Neural cell (in vitro differentiated cells): Measurements from ENCODE around the gene TSEN2. TPM values are rescaled to one million over a fixed set of nuclear protein-coding genes. Genes with fewer than 3 reads are reported as not detected.

Experiments
- H2AFZ ChIP-seq: fragments of 200-600, 300-800 bp; sonication (generic), shearing (Covaris generic); 2 replicates; pipeline ENCODE4 v1.6.0; 2014; ENCODE audit warnings: low read depth, mild to moderate bottlenecking, antibody characterized with exemption, low read length, moderate library complexity
- H3F3A ChIP-seq: fragments of 200-600 bp; shearing (Covaris generic); 2 replicates; pipeline ENCODE4 v1.6.1; 2016; ENCODE audit warnings: mild to moderate bottlenecking, moderate library complexity, mixed read lengths, antibody characterized with exemption, low read length; ENCODE audit not compliant: insufficient read depth, poor library complexity, severe bottlenecking
- H3K27ac ChIP-seq: fragments of 200-600, 300-800 bp; sonication (generic), shearing (Covaris generic); 2 replicates; pipeline ENCODE4 v1.5.1; 2014; ENCODE audit warnings: mild to moderate bottlenecking, low read length, moderate library complexity
- H3K27me3 ChIP-seq: fragments of 300-800, 200-600 bp; sonication (generic), shearing (Covaris generic); 2 replicates; pipeline ENCODE4 v1.6.0; 2014; ENCODE audit warnings: mild to moderate bottlenecking, low read depth, low read length, moderate library complexity; ENCODE audit not compliant: insufficient read depth
- H3K36me3 ChIP-seq: fragments of 300-800, 200-600 bp; sonication (generic), shearing (Covaris generic); 2 replicates; pipeline ENCODE4 v1.5.1; 2014; ENCODE audit warnings: mild to moderate bottlenecking, antibody characterized with exemption, low read length, moderate library complexity; ENCODE audit not compliant: insufficient read depth
- H3K4me2 ChIP-seq: fragments of 300-800, 200-600 bp; sonication (generic), shearing (Covaris generic); 2 replicates; pipeline ENCODE4 v1.6.0; 2014; ENCODE audit warnings: mild to moderate bottlenecking, low read length
- H3K4me3 ChIP-seq: fragments of 300-800, 200-600 bp; sonication (generic), shearing (Covaris generic); 2 replicates; pipeline ENCODE4 v1.5.1; 2014; ENCODE audit warnings: mild to moderate bottlenecking, low read length, moderate library complexity
- H3K79me2 ChIP-seq: fragments of 200-600 bp; shearing (Covaris generic); replicated peaks from 2 replicates; pipeline ENCODE4 v1.6.0; 2014; ENCODE audit warnings: mild to moderate bottlenecking, low read length, moderate library complexity; ENCODE audit not compliant: insufficient read depth
- H3K9ac ChIP-seq: fragments of 300-800, 200-600 bp; sonication (generic), shearing (Covaris generic); 2 replicates; pipeline ENCODE4 v1.6.1; 2016; ENCODE audit warnings: mild to moderate bottlenecking, low read length, mixed read lengths
- H3K9me2 ChIP-seq: fragments of 200-600 bp; shearing (Covaris generic); 2 replicates; pipeline ENCODE4 v1.6.1; 2016; ENCODE audit warnings: mild to moderate bottlenecking, low read length, mixed read lengths; ENCODE audit not compliant: insufficient read depth
- H3K9me3 ChIP-seq: fragments of 200-600, 300-800 bp; sonication (generic), shearing (Covaris generic); 2 replicates; pipeline ENCODE4 v1.6.1; 2016; ENCODE audit warnings: mild to moderate bottlenecking, mixed run types, low read length, moderate library complexity, mixed read lengths
- H4K20me1 ChIP-seq: fragments of 200-600 bp; shearing (Covaris generic); 2 replicates; pipeline ENCODE4 v1.6.1; 2016; ENCODE audit warnings: mild to moderate bottlenecking, mixed run types; ENCODE audit not compliant: insufficient read depth
- CTCF ChIP-seq: fragments of 450-650 bp; IDR thresholded peaks from 2 replicates; pipeline ENCODE4 v1.5.1; 2014; ENCODE audit warnings: antibody characterized with exemption, mild to moderate bottlenecking, moderate library complexity; ENCODE audit not compliant: poor library complexity, severe bottlenecking
- EP300 ChIP-seq: fragments of 450-650 bp; conservative IDR thresholded peaks from 2 replicates; pipeline ENCODE4 v1.6.1; 2014; ENCODE audit warnings: antibody characterized with exemption, mild to moderate bottlenecking, moderate library complexity; ENCODE audit not compliant: poor library complexity, severe bottlenecking
- EZH2 ChIP-seq: fragments of 200-600, 300-800 bp; shearing (Covaris generic), sonication (generic); IDR thresholded peaks from 2 replicates; pipeline ENCODE4 v1.6.1; 2014; ENCODE audit warnings: antibody characterized with exemption, low read length, borderline replicate concordance, mild to moderate bottlenecking; ENCODE audit not compliant: insufficient read depth, poor library complexity, severe bottlenecking
- MXI1 ChIP-seq: fragments of 450-650 bp; conservative IDR thresholded peaks from 2 replicates; pipeline ENCODE4 v1.6.1; 2014; ENCODE audit warnings: antibody characterized with exemption, mild to moderate bottlenecking; ENCODE audit not compliant: poor library complexity, severe bottlenecking
- POLR2AphosphoS5 ChIP-seq: IDR thresholded peaks from 2 replicates; pipeline ENCODE4 v1.6.1; 2012
- RAD21 ChIP-seq: fragments of 450-650 bp; conservative IDR thresholded peaks from 2 replicates; pipeline ENCODE4 v1.6.1; 2014; ENCODE audit warnings: antibody characterized with exemption, mild to moderate bottlenecking, moderate library complexity
- REST ChIP-seq: IDR thresholded peaks from 2 replicates; pipeline ENCODE4 v1.6.1; 2012; ENCODE audit warnings: borderline replicate concordance
- SMC3 ChIP-seq: fragments of 450-650 bp; conservative IDR thresholded peaks from 2 replicates; pipeline ENCODE4 v1.6.1; 2014; ENCODE audit warnings: antibody characterized with exemption, mild to moderate bottlenecking, moderate library complexity; ENCODE audit not compliant: poor library complexity
- TAF1 ChIP-seq: IDR thresholded peaks from 2 replicates; pipeline ENCODE4 v1.6.1; 2012; ENCODE audit warnings: low read depth
- polyA plus RNA-seq: library from polyadenylated mRNA; depleted of rRNA; stranded (reverse); fragments of >200 nt; gene quantifications from 2 replicates; pipeline ENCODE4 v1.2.3, GENCODE V29; 2014

TSEN2 gene
- polyA plus RNA-seq, 1 donor from 2014 or later = 22.6 TPM

- no peaks in the 10 kb centered on the region for H3K36me3 ChIP-seq
- no peaks in the 10 kb centered on the region for H3F3A ChIP-seq
- no peaks in the 10 kb centered on the region for H4K20me1 ChIP-seq
- H3K79me2 ChIP-seq = no peaks in the 10 kb centered on the region
- H3K9ac ChIP-seq = no peak overlapping the region
- no peak overlapping the region for H3K4me2 ChIP-seq
- no peaks in the 10 kb centered on the region for H3K9me3 ChIP-seq
- H3K27ac ChIP-seq = no peak overlapping the region
- H3K4me3 ChIP-seq = no peak overlapping the region
- H3K27me3 ChIP-seq = no peaks in the 10 kb centered on the region
- TF ChIP-seq TAF1 (no peak), MXI1 (no peak), EZH2 (no peak), POLR2AphosphoS5 (no peak), CTCF (no peak), RAD21 (no peak), REST (no peak)
- no peaks in the 10 kb centered on the region for H3K9me2 ChIP-seq
- no peak overlapping the region for H2AFZ ChIP-seq
Observed at GRCh38 chr3:12506201-12506709, 22.0 kb downstream of the TSEN2 start.

GRCh38 chr3:12507591-12508281 is 23.5 kb downstream of the TSEN2 start:
- TF ChIP-seq REST = no peak
- no peak for TF ChIP-seq RAD21
- TF ChIP-seq EZH2 = no peak
- TF ChIP-seq TAF1 = no peak
- TF ChIP-seq POLR2AphosphoS5 = no peak
- TF ChIP-seq SMC3 = no peak
- no peak for TF ChIP-seq CTCF
- TF ChIP-seq EP300 = no peak
- no peak for TF ChIP-seq MXI1
- no peak overlapping the region for H3K4me2 ChIP-seq
- no peaks in the 10 kb centered on the region for H4K20me1 ChIP-seq
- no peak overlapping the region for H2AFZ ChIP-seq
- no peaks in the 10 kb centered on the region for H3K27me3 ChIP-seq
- no peak overlapping the region for H3K27ac ChIP-seq
- no peaks in the 10 kb centered on the region for H3K9me2 ChIP-seq
- H3K9ac ChIP-seq = no peak overlapping the region
- H3K9me3 ChIP-seq = no peaks in the 10 kb centered on the region
- no peaks in the 10 kb centered on the region for H3K79me2 ChIP-seq
- H3F3A ChIP-seq = no peaks in the 10 kb centered on the region
- no peaks in the 10 kb centered on the region for H3K36me3 ChIP-seq
- H3K4me3 ChIP-seq = no peak overlapping the region
